ENCODE data around the gene GABARAP.

GABARAP gene

GRCh38 chr17:7204828-7205461 lies 37.3 kb downstream of the GABARAP start:
- peak overlapping the region; percentile 52 for H3K27ac ChIP-seq
- DNase-seq (ENCODE audit: low spot score), result peak; percentile 42
- ChIA-PET CTCF (no interaction called here), POLR2A (ENCODE audit: low non-redundant PET) (no interaction called here)
- TF ChIP-seq CTCF (conservative IDR thresholded peaks at IDR 0.05; ENCODE audit: low read depth), result no peak

GRCh38 chr17:7204336-7204735 lies 37.9 kb downstream of the GABARAP start:
- no peak for TF ChIP-seq CTCF (conservative IDR thresholded peaks at IDR 0.05; ENCODE audit: low read depth)
- ChIA-PET CTCF (interaction anchor here (0.6 kb wide), 1 partner anchor 9 kb away, joined by 4 read pairs; no protein-coding TSS in a partner anchor), POLR2A (ENCODE audit: low non-redundant PET) (no interaction called here)
- DNase-seq (ENCODE audit: low spot score), result no peak
- peak overlapping the region; percentile 52; the same call in 1 of the 2 replicates for H3K27ac ChIP-seq

GRCh38 chr17:7203391-7203790 lies 38.9 kb downstream of the GABARAP start:
- no peak for DNase-seq (ENCODE audit: low spot score)
- POLR2A ChIA-PET (ENCODE audit: low non-redundant PET), result no interaction called here
- CTCF ChIA-PET, result interaction anchor here (0.6 to 1.2 kb wide), 3 partner anchors 8 to 26 kb away, joined by 3 to 4 read pairs (median 3); no protein-coding TSS in a partner anchor
- TF ChIP-seq CTCF (conservative IDR thresholded peaks at IDR 0.05; ENCODE audit: low read depth), result no peak
- no peak overlapping the region for H3K27ac ChIP-seq

- H3K27ac ChIP-seq, result no peak overlapping the region
- ChIA-PET POLR2A (ENCODE audit: low non-redundant PET) (no interaction called here), CTCF (interaction anchor here (1.3 kb wide), 1 partner anchor 19 kb away, joined by 5 read pairs; no protein-coding TSS in a partner anchor)
- DNase-seq (ENCODE audit: low spot score), result no peak
- TF ChIP-seq CTCF (conservative IDR thresholded peaks at IDR 0.05; ENCODE audit: low read depth), result no peak
These were observed 45.4 kb downstream of the GABARAP start for GRCh38 chr17:7196651-7197401.

- CTCF ChIA-PET, result interaction anchor here (0.8 to 1.3 kb wide), 2 partner anchors 8 to 18 kb away, joined by 4 to 5 read pairs; no protein-coding TSS in a partner anchor
- no peak for TF ChIP-seq CTCF (conservative IDR thresholded peaks at IDR 0.05; ENCODE audit: low read depth)
- no peak overlapping the region for H3K27ac ChIP-seq
- no peak for DNase-seq (ENCODE audit: low spot score)
- POLR2A ChIA-PET (ENCODE audit: low non-redundant PET), result no interaction called here
These were observed 46.3 kb downstream of the GABARAP start for GRCh38 chr17:7195971-7196370.

- ChIA-PET CTCF (no interaction called here), POLR2A (ENCODE audit: low non-redundant PET) (no interaction called here)
- TF ChIP-seq CTCF (conservative IDR thresholded peaks at IDR 0.05; ENCODE audit: low read depth), result no peak
- H3K27ac ChIP-seq, result 0 out of 2 replicates have a peak overlapping the region, but pooled peaks have one; percentile 25
- no peak for DNase-seq (ENCODE audit: low spot score)
These were observed 49.8 kb downstream of the GABARAP start for GRCh38 chr17:7192271-7192937.

Data from RWPE1 (cell line).